ENCODE measurements around the gene HRCT1. TPM values are rescaled to one million over a fixed set of nuclear protein-coding genes. Genes with fewer than 3 reads are reported as not detected.
"Not testable (repeated sequence)": the region's sequence is repeated elsewhere in the genome, so short reads cannot be mapped to it uniquely, and the experiment has no call there.

The HRCT1 gene
- total RNA-seq, 2 experiments from 2014 or later: not detected

GRCh38 chr9:35920051-35920620, 14.1 kb downstream of the HRCT1 start:
- DNase-seq: no peak
- ChIA-PET POLR2A (no interaction called here), CTCF (interaction anchor here (1.0 to 3.1 kb wide), 5 partner anchors 9 to 38 kb away, joined by 3 to 13 read pairs (median 3); no protein-coding TSS in a partner anchor)
- H3K4me1 Mint-ChIP-seq (ENCODE audit: low read depth): no peaks in the 10 kb centered on the region
- no peak overlapping the region for H3K27ac Mint-ChIP-seq
- no peaks in the 10 kb centered on the region for H3K9me3 Mint-ChIP-seq (ENCODE audit: insufficient read depth)
- H3K4me3 Mint-ChIP-seq: no peak overlapping the region
- H3K27me3 Mint-ChIP-seq (ENCODE audit: low read depth): peaks cover 3% of the 10 kb centered on the region
- H3K36me3 Mint-ChIP-seq (ENCODE audit: low read depth): no peaks in the 10 kb centered on the region
- no peak for ATAC-seq

DNA sequence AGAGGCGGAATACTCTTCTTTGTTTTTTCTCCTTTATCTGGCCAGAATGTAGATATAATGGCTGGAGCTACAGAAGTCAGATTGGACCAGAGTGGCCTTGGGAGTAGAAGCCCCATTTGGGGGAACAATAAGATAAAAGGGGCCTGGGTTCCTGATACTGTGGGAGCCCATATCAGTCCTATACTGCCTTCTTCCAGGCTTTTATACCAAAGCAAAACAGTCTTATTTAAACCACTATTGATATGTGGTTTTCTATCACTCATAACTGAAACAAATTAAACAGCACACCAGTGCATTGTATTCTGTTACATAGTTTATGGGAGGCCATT, 17.6 kb downstream of the HRCT1 start:
- no peaks in the 10 kb centered on the region for H3K36me3 Mint-ChIP-seq (ENCODE audit: low read depth)
- peaks cover 6% of the 10 kb centered on the region for H3K27me3 Mint-ChIP-seq (ENCODE audit: low read depth)
- no peak for ATAC-seq
- no peak for DNase-seq
- ChIA-PET POLR2A (no interaction called here), CTCF (interaction anchor here (1.2 to 3.4 kb wide), 3 partner anchors 20 to 31 kb away, joined by 6 to 10 read pairs (median 7); no protein-coding TSS in a partner anchor)
- H3K27ac Mint-ChIP-seq: no peak overlapping the region
- H3K4me3 Mint-ChIP-seq: no peak overlapping the region
- H3K4me1 Mint-ChIP-seq (ENCODE audit: low read depth): no peaks in the 10 kb centered on the region
- H3K9me3 Mint-ChIP-seq (ENCODE audit: insufficient read depth): no peaks in the 10 kb centered on the region

- Mint-ChIP-seq H3K9me3 (ENCODE audit: insufficient read depth) (no peaks in the 10 kb centered on the region), H3K27ac (no peak overlapping the region), H3K4me3 (no peak overlapping the region), H3K36me3 (ENCODE audit: low read depth) (no peaks in the 10 kb centered on the region), H3K27me3 (ENCODE audit: low read depth) (peaks cover 6% of the 10 kb centered on the region), H3K4me1 (ENCODE audit: low read depth) (no peaks in the 10 kb centered on the region)
- ChIA-PET POLR2A (no interaction called here), CTCF (interaction anchor here (1.0 to 3.4 kb wide), 5 partner anchors 18 to 49 kb away, joined by 3 to 10 read pairs (median 6); no protein-coding TSS in a partner anchor)
- ATAC-seq (no peak), DNase-seq (no peak)
Measured at GRCh38 chr9:35923927-35924763, 18.1 kb downstream of the HRCT1 start.

- ATAC-seq (no peak), DNase-seq (no peak)
- no peak overlapping the region for H3K27ac Mint-ChIP-seq
- peaks cover 3% of the 10 kb centered on the region for H3K27me3 Mint-ChIP-seq (ENCODE audit: low read depth)
- no peaks in the 10 kb centered on the region for H3K9me3 Mint-ChIP-seq (ENCODE audit: insufficient read depth)
- H3K4me1 Mint-ChIP-seq (ENCODE audit: low read depth): peaks cover 14% of the 10 kb centered on the region
- H3K36me3 Mint-ChIP-seq (ENCODE audit: low read depth): no peaks in the 10 kb centered on the region
- POLR2A ChIA-PET: no interaction called here
- no peak overlapping the region for H3K4me3 Mint-ChIP-seq
- CTCF ChIA-PET: interaction anchor here (1.0 to 1.7 kb wide), 3 partner anchors 12 to 25 kb away, joined by 4 to 5 read pairs (median 4); no protein-coding TSS in a partner anchor
Measured at GRCh38 chr9:35928591-35929452, 22.8 kb downstream of the HRCT1 start.

- Mint-ChIP-seq H3K36me3 (ENCODE audit: low read depth) (no peaks in the 10 kb centered on the region), H3K9me3 (ENCODE audit: insufficient read depth) (no peaks in the 10 kb centered on the region), H3K4me3 (no peak overlapping the region), H3K27ac (no peak overlapping the region), H3K4me1 (ENCODE audit: low read depth) (peaks cover 15% of the 10 kb centered on the region), H3K27me3 (ENCODE audit: low read depth) (peaks cover 3% of the 10 kb centered on the region)
- ChIA-PET POLR2A (no interaction called here), CTCF (interaction anchor here (1.7 kb wide), 2 partner anchors 11 to 16 kb away, joined by 4 to 5 read pairs; no protein-coding TSS in a partner anchor)
- no peak for ATAC-seq
- no peak for DNase-seq
Measured at GRCh38 chr9:35929453-35929718, 23.4 kb downstream of the HRCT1 start.

DNA sequence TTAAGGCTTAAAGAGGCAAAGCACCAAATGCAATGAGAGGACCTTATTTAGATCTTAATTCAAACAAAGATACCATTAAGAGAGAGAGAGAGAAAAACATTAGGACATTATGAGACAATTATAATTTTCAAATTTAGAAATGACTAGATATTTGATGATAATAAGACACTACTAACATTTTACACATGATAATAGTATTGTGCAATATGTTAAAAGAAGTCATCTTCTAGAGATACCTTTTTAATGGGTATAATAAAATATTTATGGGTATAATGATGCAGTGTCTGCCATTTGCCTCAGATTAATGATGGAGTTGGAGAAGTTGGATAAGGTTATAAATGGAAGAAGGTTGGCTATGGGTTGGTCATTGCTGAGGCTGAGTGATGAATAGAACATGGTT, 24.5 kb downstream of the HRCT1 start:
- ATAC-seq (no peak), DNase-seq (no peak)
- ChIA-PET POLR2A (no interaction called here), CTCF (interaction anchor here (1.5 kb wide), 1 partner anchor 15 kb away, joined by 4 read pairs; no protein-coding TSS in a partner anchor)
- Mint-ChIP-seq H3K4me3 (no peak overlapping the region), H3K27ac (no peak overlapping the region), H3K36me3 (ENCODE audit: low read depth) (no peaks in the 10 kb centered on the region), H3K4me1 (ENCODE audit: low read depth) (peaks cover 15% of the 10 kb centered on the region), H3K9me3 (ENCODE audit: insufficient read depth) (no peaks in the 10 kb centered on the region), H3K27me3 (ENCODE audit: low read depth) (peaks cover 3% of the 10 kb centered on the region)

DNA sequence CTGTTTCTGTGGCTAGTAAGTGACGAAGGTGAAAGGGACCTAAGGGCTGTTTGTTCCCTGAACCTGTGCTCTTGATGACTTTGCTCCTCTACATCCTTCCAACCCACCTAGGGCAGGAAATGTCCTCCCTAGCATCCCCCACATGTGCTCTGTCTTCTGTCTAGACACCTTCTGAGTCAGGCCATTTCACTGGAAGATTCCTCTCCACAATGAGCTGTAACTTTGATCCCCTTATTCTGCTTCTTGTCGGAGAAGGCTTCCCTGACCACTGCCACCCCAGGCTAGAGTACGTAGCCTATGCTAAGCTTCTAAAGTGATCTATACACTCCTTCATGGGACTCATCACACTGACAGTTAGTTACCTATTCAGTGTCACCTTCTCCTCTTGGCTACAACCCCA, 25.0 kb downstream of the HRCT1 start:
- Mint-ChIP-seq H3K27ac (no peak overlapping the region), H3K4me3 (no peak overlapping the region), H3K27me3 (ENCODE audit: low read depth) (peaks cover 3% of the 10 kb centered on the region), H3K4me1 (ENCODE audit: low read depth) (peaks cover 15% of the 10 kb centered on the region), H3K36me3 (ENCODE audit: low read depth) (no peaks in the 10 kb centered on the region), H3K9me3 (ENCODE audit: insufficient read depth) (no peaks in the 10 kb centered on the region)
- ChIA-PET CTCF (interaction anchor here (1.2 to 1.5 kb wide), 2 partner anchors 14 to 284 kb away, joined by 3 to 4 read pairs; no protein-coding TSS in a partner anchor), POLR2A (no interaction called here)
- DNase-seq (no peak), ATAC-seq (no peak)

DNA sequence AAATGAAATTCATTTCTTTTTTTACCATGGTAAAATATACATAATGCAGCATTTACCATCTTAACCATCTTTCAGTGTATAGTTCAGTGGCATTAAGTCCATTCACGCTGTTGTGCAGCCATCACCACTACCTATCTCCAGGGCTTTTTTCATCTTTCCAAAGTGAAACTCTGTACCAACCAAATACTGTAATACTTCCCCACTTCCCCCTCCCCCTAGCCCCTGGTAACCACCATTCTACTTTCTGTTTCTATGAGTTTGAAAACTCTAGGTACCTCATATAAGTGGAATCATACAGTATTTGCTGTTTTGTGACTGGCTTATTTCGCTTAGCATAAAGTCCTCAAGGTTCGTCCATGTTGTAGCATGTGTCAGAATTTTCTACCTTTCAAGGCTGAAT, 26.7 kb downstream of the HRCT1 start:
- no peak overlapping the region for H3K27ac Mint-ChIP-seq
- no peaks in the 10 kb centered on the region for H3K9me3 Mint-ChIP-seq (ENCODE audit: insufficient read depth)
- peak; percentile 77 for ATAC-seq
- ChIA-PET POLR2A (no interaction called here), CTCF (interaction anchor here (1.0 kb wide), 1 partner anchor 12 kb away, joined by 4 read pairs; no protein-coding TSS in a partner anchor)
- peaks cover 7% of the 10 kb centered on the region for H3K36me3 Mint-ChIP-seq (ENCODE audit: low read depth)
- no peaks in the 10 kb centered on the region for H3K27me3 Mint-ChIP-seq (ENCODE audit: low read depth)
- no peak overlapping the region for H3K4me3 Mint-ChIP-seq
- peak; percentile 53 for DNase-seq
- peaks cover 16% of the 10 kb centered on the region for H3K4me1 Mint-ChIP-seq (ENCODE audit: low read depth)

- H3K4me1 Mint-ChIP-seq (ENCODE audit: low read depth): peaks cover 16% of the 10 kb centered on the region
- peaks cover 7% of the 10 kb centered on the region for H3K36me3 Mint-ChIP-seq (ENCODE audit: low read depth)
- ATAC-seq (no peak), DNase-seq (no peak)
- no peak overlapping the region for H3K27ac Mint-ChIP-seq
- ChIA-PET CTCF (interaction anchor here (1.0 kb wide), 1 partner anchor 11 kb away, joined by 4 read pairs; no protein-coding TSS in a partner anchor), POLR2A (no interaction called here)
- no peaks in the 10 kb centered on the region for H3K27me3 Mint-ChIP-seq (ENCODE audit: low read depth)
- H3K4me3 Mint-ChIP-seq: no peak overlapping the region
- H3K9me3 Mint-ChIP-seq (ENCODE audit: insufficient read depth): no peaks in the 10 kb centered on the region
Measured at GRCh38 chr9:35933550-35934067, 27.6 kb downstream of the HRCT1 start.

DNA sequence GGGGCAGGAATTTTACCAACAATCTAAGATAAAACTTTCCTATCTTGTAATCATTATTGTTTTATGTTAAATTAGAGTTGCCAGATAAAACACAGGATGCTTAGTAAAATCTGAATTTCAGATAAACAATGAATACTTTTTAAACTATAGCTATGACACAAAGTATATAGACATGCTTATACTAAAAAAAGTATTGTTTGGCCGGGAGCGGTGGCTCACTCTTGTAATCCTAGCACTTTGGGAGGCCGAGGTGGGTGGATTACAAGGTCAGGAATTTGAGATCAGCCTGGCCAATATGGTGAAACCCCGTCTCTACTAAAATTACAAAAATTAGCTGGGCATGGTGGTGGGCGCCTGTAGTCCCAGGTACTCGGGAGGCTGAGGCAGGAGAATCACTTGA, 28.1 kb downstream of the HRCT1 start:
- CTCF ChIA-PET; H3K36me3 Mint-ChIP-seq (ENCODE audit: low read depth); POLR2A ChIA-PET; ATAC-seq; H3K27me3 Mint-ChIP-seq (ENCODE audit: low read depth); H3K9me3 Mint-ChIP-seq (ENCODE audit: insufficient read depth); DNase-seq; H3K4me3 Mint-ChIP-seq; H3K27ac Mint-ChIP-seq: not testable (repeated sequence)
- peaks cover 17% of the 10 kb centered on the region for H3K4me1 Mint-ChIP-seq (ENCODE audit: low read depth)

DNA sequence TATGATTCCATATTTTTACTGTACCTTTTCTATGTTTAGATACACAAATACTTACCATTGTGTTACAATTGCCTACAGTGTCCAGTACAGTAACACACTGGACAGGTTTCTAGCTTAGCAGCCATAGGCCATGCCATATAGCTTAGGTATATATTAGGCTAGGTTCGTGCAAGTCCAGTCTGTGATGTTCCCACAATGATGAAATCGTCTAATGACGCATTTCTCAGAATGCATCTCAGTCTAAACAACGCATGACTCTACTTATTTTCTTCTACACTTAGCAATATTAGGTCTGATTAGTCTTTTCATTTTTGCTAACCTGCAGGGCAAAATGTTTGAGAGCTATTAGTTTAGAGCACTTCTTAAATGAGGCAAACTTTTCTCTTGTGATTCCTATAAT, 29.3 kb downstream of the HRCT1 start:
- H3K9me3 Mint-ChIP-seq (ENCODE audit: insufficient read depth): no peaks in the 10 kb centered on the region
- ChIA-PET CTCF (interaction anchor here (3.0 kb wide), 1 partner anchor 10 kb away, joined by 15 read pairs; no protein-coding TSS in a partner anchor), POLR2A (no interaction called here)
- ATAC-seq: no peak
- H3K27ac Mint-ChIP-seq: no peak overlapping the region
- peaks cover 7% of the 10 kb centered on the region for H3K36me3 Mint-ChIP-seq (ENCODE audit: low read depth)
- H3K4me3 Mint-ChIP-seq: no peak overlapping the region
- no peak for DNase-seq
- peaks cover 27% of the 10 kb centered on the region for H3K4me1 Mint-ChIP-seq (ENCODE audit: low read depth)
- H3K27me3 Mint-ChIP-seq (ENCODE audit: low read depth): no peaks in the 10 kb centered on the region

Measured in activated CD8-positive, alpha-beta T cell treated with anti-CD3 and anti-CD28 coated beads, Interleukin-2, amount 10 ng/mL, durations not matched to agents 7 days and 5 days (primary cell).